ENCODE data around the gene TRPM3.
"Not testable (repeated sequence)": the region's sequence is repeated elsewhere in the genome, so short reads cannot be mapped to it uniquely, and the experiment has no call there.

Gene TRPM3

DNA sequence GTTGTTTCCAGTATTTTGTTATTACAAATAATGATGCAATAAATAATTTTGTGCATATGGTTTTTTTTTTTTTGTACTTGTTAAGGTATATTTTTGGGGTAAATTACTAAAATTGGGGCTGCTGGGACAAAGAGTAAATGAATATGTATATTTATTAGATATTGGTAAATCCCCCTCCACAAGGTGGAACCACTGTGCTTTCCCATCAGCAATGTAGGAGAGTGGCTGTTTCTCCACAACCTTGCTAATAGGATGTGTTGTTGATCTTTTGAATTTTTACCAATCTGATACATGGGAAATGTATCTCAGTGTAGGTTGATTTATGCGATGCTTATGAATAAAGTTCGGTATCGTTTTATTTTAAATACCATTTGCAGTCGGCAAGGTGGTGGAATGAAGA lies 118.1 kb downstream of the TRPM3 start:
- no peaks in the 10 kb centered on the region for H3K4me1 ChIP-seq (ENCODE audit: insufficient read depth, low read length)
- no peaks in the 10 kb centered on the region for H3K36me3 ChIP-seq (ENCODE audit: insufficient read depth, low read length)
- 0 out of 2 replicates have a peak, but pooled peaks cover 3% of the 10 kb centered on the region for H3K9me3 ChIP-seq (ENCODE audit: control insufficient read depth, insufficient read depth, low read length)
- no peak overlapping the region for H3K9ac ChIP-seq (ENCODE audit: low read depth, low read length)

DNA sequence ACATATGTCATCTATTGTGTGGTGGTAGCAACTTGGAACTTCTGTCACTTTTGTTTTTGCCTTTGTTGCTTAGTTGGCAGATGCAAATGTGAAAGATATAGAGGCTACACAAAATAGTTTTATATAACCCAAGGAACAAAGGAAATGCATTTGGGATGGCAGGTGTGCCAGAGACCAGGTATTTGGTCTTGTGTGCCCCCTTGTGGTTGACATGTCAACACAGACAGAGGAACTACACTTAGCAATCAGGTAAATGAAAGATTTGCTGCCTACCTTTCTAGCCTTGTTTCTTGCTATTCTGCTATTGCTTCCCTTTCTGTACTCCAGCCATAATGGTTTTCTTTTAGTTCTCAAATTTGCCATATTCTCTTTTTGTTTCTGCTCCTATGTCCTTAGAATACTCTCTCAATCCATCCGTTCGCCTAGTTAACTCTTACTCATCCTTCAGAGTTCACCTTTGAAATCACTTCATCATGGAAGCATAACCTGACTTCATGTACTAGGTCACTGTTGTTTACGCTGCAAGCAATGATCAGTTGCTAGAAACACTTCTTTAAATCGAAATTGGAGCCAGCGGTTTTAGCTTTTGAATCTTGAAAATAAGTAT lies 119.5 kb downstream of the TRPM3 start:
- Histone ChIP-seq H3K36me3 (ENCODE audit: insufficient read depth, low read length) (no peaks in the 10 kb centered on the region), H3K9me3 (ENCODE audit: control insufficient read depth, insufficient read depth, low read length) (0 out of 2 replicates have a peak, but pooled peaks cover 3% of the 10 kb centered on the region), H3K4me1 (ENCODE audit: insufficient read depth, low read length) (no peaks in the 10 kb centered on the region), H3K9ac (ENCODE audit: low read depth, low read length) (no peak overlapping the region)

DNA sequence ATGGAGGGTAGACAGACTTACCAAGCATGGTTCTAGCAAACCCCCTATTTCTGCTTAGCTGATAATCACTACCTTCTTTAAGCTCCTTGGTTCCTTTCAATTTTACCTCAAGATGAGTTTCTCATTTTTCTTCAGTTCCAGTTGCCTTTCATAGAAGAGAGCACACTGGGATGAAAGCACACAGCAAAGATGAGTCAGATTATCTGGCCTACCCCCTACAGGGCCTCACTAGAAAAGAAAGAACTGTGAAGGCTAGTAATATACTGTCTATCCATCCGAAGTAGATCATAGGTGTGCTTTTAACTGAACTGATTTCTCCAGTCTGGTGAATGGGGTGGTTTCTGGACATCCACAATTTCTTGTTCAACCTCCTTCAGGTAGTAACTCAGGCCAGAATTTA lies 122.5 kb downstream of the TRPM3 start:
- H3K9me3 ChIP-seq (ENCODE audit: control insufficient read depth, insufficient read depth, low read length), result no peaks in the 10 kb centered on the region
- no peaks in the 10 kb centered on the region for H3K4me1 ChIP-seq (ENCODE audit: insufficient read depth, low read length)
- no peaks in the 10 kb centered on the region for H3K36me3 ChIP-seq (ENCODE audit: insufficient read depth, low read length)

DNA sequence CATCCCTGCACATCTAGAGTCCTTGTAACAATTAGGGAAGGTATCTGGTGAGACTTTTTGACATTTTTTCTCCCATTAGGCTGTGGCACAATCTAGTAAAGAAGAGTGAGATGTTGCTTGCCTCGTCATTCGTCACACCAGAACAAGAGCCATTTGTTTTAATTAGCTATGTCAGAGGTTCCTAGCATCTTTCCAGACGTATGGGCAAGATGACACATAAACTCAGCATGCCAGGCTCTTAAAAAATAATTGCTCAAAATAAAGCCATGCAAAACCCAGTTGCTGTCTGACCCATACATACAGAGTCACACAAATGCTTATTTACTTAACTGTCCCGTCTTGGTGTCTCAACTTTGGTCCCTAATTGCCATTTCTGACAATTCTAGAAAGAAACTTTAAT lies 125.9 kb downstream of the TRPM3 start:
- no peaks in the 10 kb centered on the region for H3K9me3 ChIP-seq (ENCODE audit: control insufficient read depth, insufficient read depth, low read length)
- no peaks in the 10 kb centered on the region for H3K36me3 ChIP-seq (ENCODE audit: insufficient read depth, low read length)
- H3K9ac ChIP-seq (ENCODE audit: low read depth, low read length), result no peak overlapping the region
- no peaks in the 10 kb centered on the region for H3K4me1 ChIP-seq (ENCODE audit: insufficient read depth, low read length)

More for the DNA sequence above, 122.5 kb downstream of the TRPM3 start:
- H3K9ac ChIP-seq (ENCODE audit: low read depth, low read length), result no peak overlapping the region

DNA sequence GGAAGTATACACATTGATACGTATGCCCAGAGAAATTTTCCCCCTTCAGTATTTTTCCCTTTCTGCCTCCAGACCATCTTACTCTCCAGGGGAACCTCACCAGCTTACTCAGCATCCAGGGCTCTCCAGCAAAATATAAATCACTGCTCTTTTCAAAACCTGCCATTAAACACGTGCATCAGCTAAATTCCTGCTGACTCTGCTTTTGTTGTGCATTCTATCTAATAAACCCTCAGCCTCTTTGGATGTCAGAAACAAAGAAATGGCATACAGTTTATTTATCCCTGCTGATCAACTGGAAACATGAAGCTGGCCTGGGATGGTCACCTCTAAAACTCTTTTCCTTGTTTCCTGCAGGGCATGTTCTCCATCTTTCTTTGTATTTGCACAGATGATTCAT lies 126.8 kb downstream of the TRPM3 start:
- Histone ChIP-seq H3K36me3 (ENCODE audit: insufficient read depth, low read length) (no peaks in the 10 kb centered on the region), H3K4me1 (ENCODE audit: insufficient read depth, low read length) (no peaks in the 10 kb centered on the region), H3K9ac (ENCODE audit: low read depth, low read length) (no peak overlapping the region), H3K9me3 (ENCODE audit: control insufficient read depth, insufficient read depth, low read length) (no peaks in the 10 kb centered on the region)

DNA sequence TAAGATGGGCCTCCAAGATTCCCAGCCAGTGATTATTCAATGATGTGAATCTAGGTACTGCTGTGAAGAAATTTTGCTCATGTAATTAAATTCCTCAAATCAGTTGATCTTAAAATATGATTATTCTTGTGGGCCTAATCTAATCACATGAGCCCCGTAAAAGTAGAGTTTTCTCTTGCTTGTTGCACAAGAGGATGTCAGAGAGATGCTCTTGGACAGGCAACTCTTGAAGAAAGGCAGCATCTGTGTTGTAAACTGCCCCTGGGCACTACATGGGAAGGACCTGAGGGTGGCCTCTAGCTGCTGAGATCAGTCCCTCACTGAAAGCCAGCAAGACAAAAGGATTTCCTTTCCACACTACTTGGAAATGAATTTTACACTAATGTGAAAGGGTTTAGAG lies 132.9 kb downstream of the TRPM3 start:
- Histone ChIP-seq H3K4me1 (ENCODE audit: insufficient read depth, low read length) (no peaks in the 10 kb centered on the region), H3K36me3 (ENCODE audit: insufficient read depth, low read length) (no peaks in the 10 kb centered on the region), H3K9me3 (ENCODE audit: control insufficient read depth, insufficient read depth, low read length) (no peaks in the 10 kb centered on the region), H3K9ac (ENCODE audit: low read depth, low read length) (no peak overlapping the region)

DNA sequence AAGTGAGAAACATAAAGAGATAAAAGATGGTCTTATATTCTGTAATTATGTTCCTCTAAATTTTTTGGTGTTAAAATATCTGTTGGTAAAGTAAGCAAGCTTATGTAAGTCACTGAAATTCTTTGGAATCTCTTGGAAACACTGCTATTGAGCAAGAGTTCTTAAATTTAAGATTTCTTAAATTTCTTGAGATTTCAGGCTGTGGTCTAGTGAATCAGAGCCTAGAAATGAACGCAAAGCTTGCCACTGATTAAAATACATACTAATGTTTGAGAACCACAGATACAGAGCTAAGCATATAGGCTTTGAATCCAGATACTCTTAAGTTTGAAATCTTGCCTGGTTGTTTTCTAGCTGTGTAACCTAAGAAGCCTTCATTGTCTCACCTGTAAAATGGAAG lies 133.4 kb downstream of the TRPM3 start:
- Histone ChIP-seq H3K9ac (ENCODE audit: low read depth, low read length) (no peak overlapping the region), H3K9me3 (ENCODE audit: control insufficient read depth, insufficient read depth, low read length) (no peaks in the 10 kb centered on the region)

DNA sequence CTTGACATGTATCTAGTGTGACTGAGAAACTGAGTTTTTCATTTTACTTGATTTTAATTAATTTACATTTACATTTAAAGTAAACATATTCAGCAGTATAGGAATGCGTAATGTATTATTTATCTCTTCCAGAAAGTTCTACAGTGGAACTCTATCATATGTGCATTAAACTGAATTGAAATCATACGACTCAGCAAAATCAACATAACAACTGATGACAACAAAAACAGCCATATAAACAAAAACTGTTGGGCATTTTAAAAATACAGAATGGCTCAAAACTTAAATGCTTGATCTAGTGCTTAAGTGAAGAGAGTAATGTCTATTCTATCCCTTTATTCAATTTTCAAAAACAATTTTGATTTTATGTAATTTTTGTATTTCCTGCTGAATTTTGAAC lies 134.4 kb downstream of the TRPM3 start:
- Histone ChIP-seq H3K9me3 (ENCODE audit: control insufficient read depth, insufficient read depth, low read length) (no peaks in the 10 kb centered on the region), H3K9ac (ENCODE audit: low read depth, low read length) (no peak overlapping the region), H3K4me1 (ENCODE audit: insufficient read depth, low read length) (no peaks in the 10 kb centered on the region), H3K36me3 (ENCODE audit: insufficient read depth, low read length) (no peaks in the 10 kb centered on the region)

More for the DNA sequence above, 133.4 kb downstream of the TRPM3 start:
- H3K4me1 ChIP-seq (ENCODE audit: insufficient read depth, low read length), result no peaks in the 10 kb centered on the region
- no peaks in the 10 kb centered on the region for H3K36me3 ChIP-seq (ENCODE audit: insufficient read depth, low read length)

DNA sequence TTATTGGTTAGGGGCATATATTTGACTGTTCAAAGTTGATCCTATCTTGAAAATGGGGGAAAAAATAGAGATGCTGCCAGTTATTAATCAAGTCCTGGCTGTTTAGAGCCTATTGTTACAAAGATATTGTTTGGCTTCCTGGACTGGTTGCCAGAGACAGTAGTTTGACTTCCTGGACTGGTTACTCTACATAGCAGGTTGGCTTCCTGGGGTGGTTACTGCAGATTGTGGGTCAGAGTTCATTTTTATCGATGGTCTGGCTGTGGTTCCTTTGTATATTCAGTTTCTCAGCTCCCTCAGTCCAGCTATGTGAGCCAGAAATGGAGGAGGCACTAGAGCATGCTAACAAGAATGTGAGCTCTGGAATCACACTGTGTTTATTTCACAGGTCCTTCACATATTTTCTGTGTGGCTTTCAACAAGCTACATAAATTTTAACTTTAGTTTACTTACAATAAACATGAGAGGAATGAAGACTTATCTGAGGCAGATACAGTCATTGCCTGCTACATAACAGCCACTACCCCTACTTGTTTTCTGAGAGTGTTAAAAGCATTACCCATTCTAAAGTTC lies 137.6 kb downstream of the TRPM3 start:
- Histone ChIP-seq H3K9ac (ENCODE audit: low read depth, low read length) (no peak overlapping the region), H3K4me1 (ENCODE audit: insufficient read depth, low read length) (no peaks in the 10 kb centered on the region), H3K9me3 (ENCODE audit: control insufficient read depth, insufficient read depth, low read length) (no peaks in the 10 kb centered on the region), H3K36me3 (ENCODE audit: insufficient read depth, low read length) (no peaks in the 10 kb centered on the region)

DNA sequence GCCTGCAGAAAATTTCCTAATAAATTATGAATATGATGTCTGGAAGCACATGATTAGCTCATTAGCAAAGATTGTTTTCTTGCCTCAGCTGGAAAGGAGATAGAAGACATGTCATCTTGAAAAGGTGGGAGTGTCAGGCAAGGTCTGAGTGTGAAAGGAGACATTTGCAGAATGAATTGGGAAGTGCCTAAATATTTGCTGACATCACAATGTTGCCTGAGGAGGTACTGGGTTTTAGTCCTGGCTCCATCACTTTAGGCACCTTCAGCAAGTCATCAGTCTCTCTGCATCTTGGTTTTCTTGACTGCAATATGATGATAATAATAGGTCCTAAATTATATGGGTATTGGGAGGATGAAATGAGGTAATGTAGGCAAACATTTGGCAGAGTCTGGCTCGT lies 140.1 kb downstream of the TRPM3 start:
- no peaks in the 10 kb centered on the region for H3K36me3 ChIP-seq (ENCODE audit: insufficient read depth, low read length)
- H3K9ac ChIP-seq (ENCODE audit: low read depth, low read length), result no peak overlapping the region
- no peaks in the 10 kb centered on the region for H3K4me1 ChIP-seq (ENCODE audit: insufficient read depth, low read length)
- no peaks in the 10 kb centered on the region for H3K9me3 ChIP-seq (ENCODE audit: control insufficient read depth, insufficient read depth, low read length)

DNA sequence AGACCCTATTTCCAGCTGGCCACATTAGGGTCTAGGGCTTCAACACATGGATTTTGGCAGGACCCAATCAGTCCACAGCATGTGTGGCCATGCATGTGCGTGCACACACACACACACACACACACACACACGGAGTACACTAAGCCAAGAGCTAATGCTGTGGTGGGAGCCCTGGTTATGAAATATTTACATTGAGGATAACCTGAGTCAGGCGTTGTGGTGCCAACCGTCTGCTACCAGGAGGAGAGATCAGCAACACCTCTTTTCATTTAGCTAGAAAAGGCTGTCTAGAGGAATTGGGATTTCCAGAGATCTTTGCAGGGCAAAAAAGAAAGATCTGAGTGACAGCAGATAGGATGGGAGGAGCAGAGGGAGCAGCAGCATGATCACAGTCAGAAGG lies 141.5 kb downstream of the TRPM3 start:
- Histone ChIP-seq H3K4me1 (ENCODE audit: insufficient read depth, low read length) (no peaks in the 10 kb centered on the region), H3K9ac (ENCODE audit: low read depth, low read length) (no peak overlapping the region), H3K36me3 (ENCODE audit: insufficient read depth, low read length) (no peaks in the 10 kb centered on the region), H3K9me3 (ENCODE audit: control insufficient read depth, insufficient read depth, low read length) (no peaks in the 10 kb centered on the region)

DNA sequence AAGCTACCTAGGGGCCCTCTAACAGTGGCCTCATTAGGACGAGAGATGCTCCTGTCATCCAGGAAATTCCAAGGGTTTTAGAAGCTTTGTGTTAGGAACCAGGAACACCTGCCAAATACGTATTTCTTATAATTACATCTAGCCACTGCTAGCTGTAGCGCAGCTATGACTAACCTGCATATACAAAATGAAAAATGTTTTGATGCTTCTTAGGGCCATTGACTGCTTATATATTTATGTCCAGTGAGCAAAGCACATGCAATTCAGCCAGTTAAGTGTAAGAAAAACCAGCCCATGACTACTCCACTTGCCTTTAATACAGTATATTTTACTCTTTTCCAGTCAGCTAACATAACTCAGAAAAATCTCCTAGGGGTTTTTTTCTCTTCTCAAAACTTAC lies 143.3 kb downstream of the TRPM3 start:
- Histone ChIP-seq H3K9ac (ENCODE audit: low read depth, low read length) (no peak overlapping the region), H3K4me1 (ENCODE audit: insufficient read depth, low read length) (no peaks in the 10 kb centered on the region), H3K9me3 (ENCODE audit: control insufficient read depth, insufficient read depth, low read length) (no peaks in the 10 kb centered on the region), H3K36me3 (ENCODE audit: insufficient read depth, low read length) (no peaks in the 10 kb centered on the region)

DNA sequence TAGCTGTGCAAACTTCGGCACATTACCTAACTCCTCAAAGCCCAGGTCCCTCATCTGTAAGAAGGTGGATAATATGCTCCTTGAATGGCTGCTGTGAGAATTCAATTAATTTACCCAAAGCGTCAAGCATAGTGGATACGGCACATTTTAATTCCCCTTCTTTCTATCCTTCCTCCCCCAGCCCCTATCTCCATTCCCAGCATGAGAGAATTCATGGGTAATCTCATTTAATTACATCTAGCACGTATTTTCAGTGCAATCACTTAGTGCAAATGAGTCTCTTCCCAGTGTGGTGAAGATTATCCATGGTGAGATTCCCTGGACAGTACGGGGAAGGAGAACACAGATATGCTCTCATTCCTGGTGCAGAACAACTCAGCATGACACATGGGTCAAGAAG lies 145.6 kb downstream of the TRPM3 start:
- H3K4me1 ChIP-seq (ENCODE audit: insufficient read depth, low read length), result no peaks in the 10 kb centered on the region
- H3K9me3 ChIP-seq (ENCODE audit: control insufficient read depth, insufficient read depth, low read length), result no peaks in the 10 kb centered on the region
- no peak overlapping the region for H3K9ac ChIP-seq (ENCODE audit: low read depth, low read length)
- no peaks in the 10 kb centered on the region for H3K36me3 ChIP-seq (ENCODE audit: insufficient read depth, low read length)

DNA sequence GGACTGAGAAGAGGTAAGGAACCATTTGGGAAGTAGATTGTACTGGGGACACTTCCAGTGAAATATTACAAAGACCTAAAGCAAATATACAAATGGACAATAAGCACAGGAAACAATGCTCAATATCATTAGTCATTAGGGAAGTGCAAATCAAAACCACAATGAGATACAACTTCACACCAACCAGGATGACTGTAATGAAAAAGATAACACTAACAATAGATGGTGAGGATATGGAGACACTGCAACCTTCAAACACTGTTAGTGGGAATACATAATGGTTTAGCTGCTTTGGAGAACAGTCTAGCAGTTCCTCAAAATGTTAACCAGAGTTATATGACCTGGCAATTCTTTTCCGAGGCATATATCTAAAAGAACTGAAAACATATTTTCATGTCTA lies 149.7 kb downstream of the TRPM3 start:
- Histone ChIP-seq H3K4me1 (ENCODE audit: insufficient read depth, low read length) (no peaks in the 10 kb centered on the region), H3K9me3 (ENCODE audit: control insufficient read depth, insufficient read depth, low read length) (no peaks in the 10 kb centered on the region), H3K9ac (ENCODE audit: low read depth, low read length) (no peak overlapping the region)

DNA sequence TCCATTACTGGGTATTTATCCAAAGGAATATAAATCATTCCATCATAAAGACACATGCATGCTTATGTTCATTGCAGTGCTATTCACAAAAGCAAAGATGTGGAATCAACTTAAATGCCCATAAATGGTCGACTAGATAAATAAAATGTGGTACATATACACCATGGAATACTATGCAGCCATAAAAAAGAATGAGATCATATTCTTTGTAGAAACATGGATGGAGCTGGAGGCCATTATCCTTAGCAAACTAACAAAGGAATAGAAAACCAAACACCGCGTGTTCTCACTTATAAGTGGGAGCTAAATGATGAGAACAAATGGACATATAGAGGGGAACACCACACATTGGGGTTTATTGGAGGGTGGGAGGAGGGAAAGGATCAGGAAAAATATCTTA lies 155.0 kb downstream of the TRPM3 start:
- H3K4me1 ChIP-seq (ENCODE audit: insufficient read depth, low read length); H3K9me3 ChIP-seq (ENCODE audit: control insufficient read depth, insufficient read depth, low read length); H3K9ac ChIP-seq (ENCODE audit: low read depth, low read length); H3K36me3 ChIP-seq (ENCODE audit: insufficient read depth, low read length): not testable (repeated sequence)

More for the DNA sequence above, 149.7 kb downstream of the TRPM3 start:
- no peaks in the 10 kb centered on the region for H3K36me3 ChIP-seq (ENCODE audit: insufficient read depth, low read length)
